ENCODE results near the gene LRRC74B.

Gene LRRC74B

GRCh38 chr22:21014202-21014725, 31.5 kb upstream of the LRRC74B start:
- DNase-seq (ENCODE audit: low spot score): peak; percentile 99

GRCh38 chr22:21014726-21015465, 30.9 kb upstream of the LRRC74B start, which contains the start of gene P2RX6:
Gene P2RX6, plus strand, starts transcription at chr22:21015165. Its CDS starts 10 bp downstream, at chr22:21015175.
- peak; percentile 92 for DNase-seq (ENCODE audit: low spot score)

GRCh38 chr22:21015466-21016006, 30.2 kb upstream of the LRRC74B start:
- DNase-seq (ENCODE audit: low spot score): no peak

GRCh38 chr22:21016644-21017420, 28.9 kb upstream of the LRRC74B start:
- DNase-seq (ENCODE audit: low spot score): no peak

GRCh38 chr22:21018314-21018713, 27.4 kb upstream of the LRRC74B start:
- no peak for DNase-seq (ENCODE audit: low spot score)

GRCh38 chr22:21020802-21021429, 24.8 kb upstream of the LRRC74B start:
- peak; percentile 39 for DNase-seq (ENCODE audit: low spot score)

GRCh38 chr22:21022507-21022906, 23.2 kb upstream of the LRRC74B start:
- DNase-seq (ENCODE audit: low spot score): no peak

GRCh38 chr22:21022955-21023614, 22.7 kb upstream of the LRRC74B start:
- no peak for DNase-seq (ENCODE audit: low spot score)

GRCh38 chr22:21025266-21025665, 20.5 kb upstream of the LRRC74B start:
- no peak for DNase-seq (ENCODE audit: low spot score)

- no peak for DNase-seq (ENCODE audit: low spot score)
Observed at GRCh38 chr22:21025763-21026755, 19.7 kb upstream of the LRRC74B start.

GRCh38 chr22:21026783-21027692, 18.7 kb upstream of the LRRC74B start:
- DNase-seq (ENCODE audit: low spot score): no peak

GRCh38 chr22:21028277-21029251, 17.2 kb upstream of the LRRC74B start:
- no peak for DNase-seq (ENCODE audit: low spot score)

GRCh38 chr22:21029486-21030025, 16.2 kb upstream of the LRRC74B start:
- DNase-seq (ENCODE audit: low spot score): no peak

GRCh38 chr22:21030032-21030431, 15.7 kb upstream of the LRRC74B start:
- no peak for DNase-seq (ENCODE audit: low spot score)

- DNase-seq (ENCODE audit: low spot score): no peak
Observed at GRCh38 chr22:21030621-21031544, 14.9 kb upstream of the LRRC74B start.

GRCh38 chr22:21031545-21032036, 14.2 kb upstream of the LRRC74B start:
- no peak for DNase-seq (ENCODE audit: low spot score)
